Coronary artery (tissue), 2 donors: ENCODE data around the gene OR2S2.
"Not testable (repeated sequence)": the region's sequence is repeated elsewhere in the genome, so short reads cannot be mapped to it uniquely, and the experiment has no call there.

Experiments
- DNase-seq: peaks from one replicate; pipeline ENCODE4 v3.0.0-alpha.2; 2017; ENCODE audit warnings: low spot score
- H3K27ac ChIP-seq, 2 donors: fragments of 200-600 bp; sonication (generic); one replicate each; pipeline ENCODE4 v1.5.1; 2016 to 2019
- H3K4me3 ChIP-seq: fragments of 200-600 bp; sonication (generic); 2 replicates; pipeline ENCODE4 v1.5.1; 2016; ENCODE audit warnings: mild to moderate bottlenecking, moderate library complexity
- CTCF ChIP-seq: fragments of 200-600 bp; sonication (generic); IDR thresholded peaks from one replicate; pipeline ENCODE4 v1.5.1; 2019; ENCODE audit warnings: antibody characterized with exemption

OR2S2 gene, protein sequence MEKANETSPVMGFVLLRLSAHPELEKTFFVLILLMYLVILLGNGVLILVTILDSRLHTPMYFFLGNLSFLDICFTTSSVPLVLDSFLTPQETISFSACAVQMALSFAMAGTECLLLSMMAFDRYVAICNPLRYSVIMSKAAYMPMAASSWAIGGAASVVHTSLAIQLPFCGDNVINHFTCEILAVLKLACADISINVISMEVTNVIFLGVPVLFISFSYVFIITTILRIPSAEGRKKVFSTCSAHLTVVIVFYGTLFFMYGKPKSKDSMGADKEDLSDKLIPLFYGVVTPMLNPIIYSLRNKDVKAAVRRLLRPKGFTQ

GRCh38 chr9:35958104-35958837 is at the start of gene OR2S2:
OR2S2 (minus strand) TSS chr9:35958154; CDS start chr9:35958098, 56 bp downstream.
- no peak for TF ChIP-seq CTCF
- DNase-seq, result no peak
- Histone ChIP-seq H3K27ac (no peak within 1 kb of the TSS), H3K4me3 (no peak within 1 kb of the TSS)

DNA sequence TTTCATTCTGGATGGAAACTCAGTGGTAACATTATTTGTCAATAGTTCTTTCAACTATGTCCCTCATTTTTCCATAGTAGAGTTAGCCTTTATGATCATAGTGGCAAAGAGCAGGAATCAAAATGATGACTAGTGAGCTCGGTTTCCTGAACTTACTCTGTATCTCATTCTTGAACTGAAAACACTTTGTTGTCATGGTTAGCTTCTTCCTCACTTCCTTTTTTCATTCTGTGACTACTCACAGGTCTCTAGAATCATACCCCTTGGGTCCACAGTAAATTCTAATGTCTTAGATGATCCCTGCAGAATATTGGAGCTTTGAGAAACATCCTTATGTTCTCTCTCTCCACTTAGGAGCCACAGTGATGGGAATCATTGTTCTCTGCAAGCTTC is 49.4 kb upstream of the OR2S2 start:
- no peak overlapping the region for H3K4me3 ChIP-seq
- TF ChIP-seq CTCF, result no peak
- DNase-seq, result no peak
- no peak overlapping the region for H3K27ac ChIP-seq

- no peak for TF ChIP-seq CTCF
- no peak for DNase-seq
- Histone ChIP-seq H3K4me3 (no peak overlapping the region), H3K27ac (no peak overlapping the region)
These were observed 48.8 kb upstream of the OR2S2 start for GRCh38 chr9:36006549-36007315.

GRCh38 chr9:36005891-36006290 is 47.9 kb upstream of the OR2S2 start:
- TF ChIP-seq CTCF, result no peak
- no peak for DNase-seq
- no peak overlapping the region for H3K4me3 ChIP-seq
- no peak overlapping the region for H3K27ac ChIP-seq

- DNase-seq, result no peak
These were observed 40.4 kb upstream of the OR2S2 start for GRCh38 chr9:35998333-35998732.

GRCh38 chr9:35997016-35997415 is 39.1 kb upstream of the OR2S2 start:
- not testable (repeated sequence) for DNase-seq, H3K4me3 ChIP-seq, H3K27ac ChIP-seq

More at GRCh38 chr9:35998333-35998732, 40.4 kb upstream of the OR2S2 start:
- TF ChIP-seq CTCF, result no peak
- Histone ChIP-seq H3K27ac (no peak overlapping the region), H3K4me3 (no peak overlapping the region)

DNA sequence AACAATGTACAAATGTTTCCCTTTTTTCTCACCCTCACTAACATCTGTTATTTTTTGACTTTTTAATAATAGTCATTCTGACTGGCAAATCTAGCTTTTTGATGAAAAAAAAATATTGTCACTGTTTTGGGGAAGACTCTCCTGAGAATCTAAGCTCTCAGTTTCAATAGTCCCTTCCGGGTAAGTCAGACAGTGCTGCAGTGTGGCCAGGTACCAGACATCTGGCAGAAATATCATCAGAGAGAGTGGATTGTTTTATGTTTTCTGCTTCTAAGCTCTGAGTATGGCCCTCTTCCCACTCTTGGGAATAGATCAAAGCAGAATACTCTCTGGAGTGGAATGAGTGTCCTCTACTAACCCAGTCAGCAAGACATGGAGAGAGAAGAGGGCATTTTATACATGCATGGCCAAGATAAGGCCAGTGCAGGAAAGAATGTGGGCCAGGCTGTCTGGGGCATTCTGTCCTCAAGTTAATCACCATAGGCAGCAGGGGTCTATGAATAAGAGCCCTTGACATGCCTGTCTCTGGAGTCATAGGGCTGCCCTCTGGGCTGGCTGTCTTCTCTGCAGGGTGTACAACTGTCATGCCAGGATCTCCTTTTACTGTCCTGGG is 38.5 kb upstream of the OR2S2 start:
- no peak overlapping the region for H3K4me3 ChIP-seq
- TF ChIP-seq CTCF, result no peak
- DNase-seq, result no peak
- no peak overlapping the region for H3K27ac ChIP-seq
